ENCODE results near the gene RIMS1. TPM values are rescaled to one million over a fixed set of nuclear protein-coding genes. Genes with fewer than 3 reads are reported as not detected.

The RIMS1 gene
- total RNA-seq, 1 experiment from 2014 or later, result 1.1 TPM

GRCh38 chr6:72031471-72031870 lies 145.1 kb downstream of the RIMS1 start:
- H3K4me1 Mint-ChIP-seq, result peaks cover 4% of the 10 kb centered on the region
- ChIA-PET CTCF (no interaction called here), POLR2A (no interaction called here)
- no peak for ATAC-seq
- TF ChIP-seq E2F1 (CRISPR knock-in tag; IDR thresholded peaks at IDR 0.05) (no peak), CBFB (CRISPR knock-in tag; IDR thresholded peaks at IDR 0.05; ENCODE audit: low read depth) (no peak), FOXP4 (CRISPR knock-in tag; IDR thresholded peaks at IDR 0.05) (no peak), JUN (CRISPR knock-in tag; IDR thresholded peaks at IDR 0.05) (no peak), TCF7 (CRISPR knock-in tag; IDR thresholded peaks at IDR 0.05; ENCODE audit: low read depth) (no peak), ZNF138 (CRISPR knock-in tag; conservative IDR thresholded peaks at IDR 0.05) (no peak), PRDM15 (CRISPR knock-in tag; IDR thresholded peaks at IDR 0.05) (no peak), HMGXB4 (CRISPR knock-in tag; IDR thresholded peaks at IDR 0.05) (no peak), SMAD4 (CRISPR knock-in tag; IDR thresholded peaks at IDR 0.05) (no peak), MAX (CRISPR knock-in tag; IDR thresholded peaks at IDR 0.05) (no peak), ZNF425 (CRISPR knock-in tag; conservative IDR thresholded peaks at IDR 0.05) (no peak), TEAD4 (CRISPR knock-in tag; IDR thresholded peaks at IDR 0.05) (no peak), NR2C2 (CRISPR knock-in tag; IDR thresholded peaks at IDR 0.05) (no peak), TEAD1 (CRISPR knock-in tag; IDR thresholded peaks at IDR 0.05) (no peak), JAZF1 (CRISPR knock-in tag; IDR thresholded peaks at IDR 0.05) (no peak), ZNF219 (CRISPR knock-in tag; IDR thresholded peaks at IDR 0.05; ENCODE audit: borderline replicate concordance) (no peak)
- no peaks in the 10 kb centered on the region for H3K36me3 Mint-ChIP-seq
- H3K4me3 Mint-ChIP-seq, result no peak overlapping the region
- no peaks in the 10 kb centered on the region for H3K9me3 Mint-ChIP-seq
- no peaks in the 10 kb centered on the region for H3K27me3 Mint-ChIP-seq (ENCODE audit: low read depth)
- no peak overlapping the region for H3K27ac Mint-ChIP-seq
- no peak for DNase-seq (ENCODE audit: low spot score)

Data from WTC11 (cell line).